GM10847 (cell line): ENCODE data around the gene CLTCL1.

ENCODE experiments used
- POLR2A ChIP-seq: IDR thresholded peaks from 2 replicates; pipeline ENCODE4 v1.6.1; 2011; ENCODE audit not compliant: insufficient read length; ENCODE audit errors: extremely low read depth

Gene CLTCL1

DNA sequence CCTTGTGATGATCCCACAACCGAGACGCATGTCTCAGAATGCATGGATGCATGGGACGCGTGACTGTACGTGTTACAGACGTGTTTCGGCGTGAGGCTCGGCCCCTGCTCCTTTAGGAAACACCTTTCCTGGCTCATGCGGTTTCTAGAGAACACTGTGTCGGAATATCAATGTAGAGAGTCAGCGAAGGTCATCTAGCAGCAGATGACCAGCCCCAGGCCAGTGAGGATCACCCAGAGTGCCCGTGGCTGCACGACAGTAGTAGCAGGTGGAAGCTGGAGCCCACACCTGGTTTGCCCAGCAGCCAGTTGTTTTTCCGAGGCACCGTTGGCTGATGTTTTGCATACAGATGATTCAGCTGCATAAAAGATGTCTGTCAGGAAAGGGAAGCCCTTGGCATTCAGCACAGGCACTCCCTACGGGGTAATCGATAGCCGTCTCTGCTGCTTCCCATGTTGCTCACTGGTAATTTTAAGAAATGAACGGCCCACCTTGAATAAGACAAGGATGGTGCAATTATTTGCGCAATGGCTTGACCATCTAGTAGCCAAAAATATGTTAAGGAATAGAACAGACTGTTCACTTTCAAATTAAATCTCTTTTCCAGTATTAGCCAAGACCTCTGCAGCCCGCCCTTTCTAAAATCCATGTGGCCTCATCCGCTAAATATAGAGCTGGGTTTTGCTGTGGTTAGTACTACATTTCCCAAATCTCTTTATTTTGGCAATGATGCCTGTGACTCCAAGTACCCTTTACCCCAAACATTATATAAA lies 1.1 kb upstream of the CLTCL1 start:
- no peak for TF ChIP-seq POLR2A

DNA sequence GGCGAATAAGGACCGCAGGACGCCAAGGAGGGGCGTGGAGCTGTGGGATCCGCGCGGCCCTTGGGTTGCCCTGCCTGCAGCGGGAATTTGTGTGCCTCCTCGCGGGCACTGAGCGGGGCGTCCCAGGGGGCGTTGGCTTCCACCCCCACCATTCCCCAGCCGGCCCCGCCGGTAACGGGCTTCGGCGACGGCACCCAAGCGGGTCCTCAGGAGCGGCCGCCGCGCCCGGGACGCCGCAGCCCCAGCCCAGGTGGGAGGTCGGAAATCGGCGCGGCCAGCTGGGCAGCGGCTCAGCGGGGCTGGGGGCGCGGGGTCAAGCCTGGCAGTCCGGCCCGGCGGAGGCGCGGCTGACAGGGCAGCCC lies 320 bp downstream of the CLTCL1 start:
- TF ChIP-seq POLR2A = no peak

DNA sequence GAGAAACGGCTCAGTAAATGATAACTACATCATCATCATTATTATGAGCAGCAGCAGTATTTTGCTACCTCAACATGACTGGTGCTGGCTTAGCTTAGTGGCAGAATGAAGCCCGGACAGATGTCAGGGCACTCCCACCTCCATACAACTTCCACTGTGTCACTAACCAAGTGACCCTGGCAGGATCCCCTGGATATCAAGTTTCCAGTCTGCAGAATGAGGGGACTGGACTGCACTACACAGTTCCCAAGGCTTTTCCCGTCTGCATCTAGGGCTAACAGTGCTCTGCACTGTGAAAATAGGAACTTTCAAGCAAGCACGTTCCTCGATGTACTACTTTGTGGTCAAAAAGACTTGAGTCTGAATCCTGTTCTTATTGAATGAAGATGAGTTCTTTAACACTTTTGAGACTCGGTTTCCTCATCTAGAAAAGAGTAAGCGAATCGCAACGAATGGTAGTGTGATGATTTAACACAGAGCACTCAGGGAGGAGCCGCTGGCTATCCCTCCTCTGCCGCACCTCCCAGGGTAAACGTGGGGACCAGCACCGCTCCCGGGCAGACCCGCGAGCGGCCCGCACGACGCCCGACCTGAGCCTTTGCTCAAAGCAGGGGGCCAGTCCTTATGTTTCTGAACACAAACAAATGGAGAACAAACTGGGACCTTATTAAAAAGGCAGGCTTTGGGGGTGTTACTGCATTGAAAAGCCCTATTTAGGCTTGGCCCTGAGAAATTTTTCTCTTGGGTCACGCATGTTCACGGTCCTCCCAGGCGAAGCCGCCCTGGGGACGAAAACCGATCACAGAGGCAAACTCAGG lies 910 bp downstream of the CLTCL1 start:
- TF ChIP-seq POLR2A = no peak

DNA sequence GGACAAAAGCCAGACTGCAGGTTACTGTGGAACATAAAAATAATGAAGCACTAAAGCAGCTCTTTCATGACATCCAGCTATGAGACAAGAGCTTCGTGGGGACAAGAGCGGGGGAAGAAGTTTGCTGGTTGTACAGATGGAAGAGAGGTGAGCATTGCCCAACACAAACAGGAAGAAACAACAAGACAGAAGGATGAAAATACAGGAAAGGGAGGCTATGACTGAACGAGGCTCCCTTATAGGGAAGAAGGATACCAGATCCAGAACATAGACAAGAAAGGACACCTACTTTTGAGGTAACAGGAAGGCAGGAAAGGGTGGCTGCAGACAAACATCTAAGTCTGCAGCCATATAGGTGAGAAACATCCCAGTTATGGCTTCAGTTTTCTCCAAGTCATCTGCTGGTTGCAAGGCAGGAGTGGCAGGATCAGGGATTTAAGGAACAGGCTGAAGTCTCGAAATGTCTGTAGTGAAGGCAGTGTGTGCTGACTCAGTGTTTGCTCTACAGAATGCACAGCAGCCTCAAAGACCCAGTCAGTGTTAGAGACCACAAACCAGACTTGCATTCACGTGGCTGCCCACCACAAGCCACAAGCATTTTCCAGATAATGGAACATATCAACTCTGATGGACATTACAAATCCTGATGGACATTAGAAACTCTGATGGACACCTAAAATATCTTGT lies 1.9 kb downstream of the CLTCL1 start:
- no peak for TF ChIP-seq POLR2A

GRCh38 chr22:19287889-19288288 lies 3.6 kb downstream of the CLTCL1 start:
- no peak for TF ChIP-seq POLR2A

DNA sequence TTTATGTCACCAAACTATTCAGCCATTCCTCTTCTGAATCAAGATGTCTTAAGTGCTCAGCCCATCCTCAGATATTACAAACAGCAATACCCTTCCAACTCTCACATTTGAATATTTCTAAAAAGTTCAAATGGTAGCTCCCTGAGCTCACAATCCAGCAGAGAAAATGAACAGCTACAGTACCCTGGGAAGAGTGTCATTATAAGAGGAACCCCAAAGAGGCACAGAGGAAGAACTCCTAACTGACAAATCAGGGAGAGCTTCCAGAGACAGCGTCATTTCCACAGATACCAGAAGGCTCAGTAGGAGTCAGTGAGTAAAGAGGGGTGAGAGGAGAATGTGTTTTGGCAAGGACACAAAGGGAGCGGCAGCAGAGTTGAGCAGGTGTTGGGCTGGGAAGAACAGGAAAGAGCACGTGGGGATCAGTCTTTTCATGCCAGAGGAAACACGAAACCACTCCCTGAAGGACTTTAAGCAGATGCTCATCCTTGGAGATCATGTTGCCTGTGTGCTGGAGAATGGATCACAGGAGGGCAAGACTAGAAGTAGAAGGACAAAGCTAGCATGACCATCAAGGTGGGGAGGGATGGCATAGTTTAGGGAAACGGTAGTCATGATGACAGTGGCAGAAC lies 4.3 kb downstream of the CLTCL1 start:
- no peak for TF ChIP-seq POLR2A

GRCh38 chr22:19285831-19286230 lies 5.7 kb downstream of the CLTCL1 start:
- no peak for TF ChIP-seq POLR2A

DNA sequence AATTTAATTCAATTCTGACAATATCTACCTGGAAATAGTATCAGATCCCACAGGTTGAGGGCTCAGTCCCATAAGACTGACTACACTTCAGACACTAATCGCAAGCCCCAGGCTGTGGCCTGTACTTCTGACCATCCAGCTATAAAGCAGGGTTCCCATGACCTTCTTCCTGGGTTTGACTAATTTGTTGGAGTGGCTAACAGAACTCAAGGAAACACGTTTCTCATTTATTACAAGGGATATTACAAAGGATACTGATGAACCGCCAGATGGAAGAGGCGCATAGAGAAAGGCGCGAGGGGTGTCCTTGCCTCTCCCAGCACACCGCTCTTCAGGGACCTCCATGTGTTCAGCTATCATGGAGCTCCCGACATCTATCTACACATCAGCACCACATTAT lies 13.7 kb downstream of the CLTCL1 start:
- TF ChIP-seq POLR2A = no peak

- no peak for TF ChIP-seq POLR2A
Observed at GRCh38 chr22:19275919-19276600, 15.5 kb downstream of the CLTCL1 start.

DNA sequence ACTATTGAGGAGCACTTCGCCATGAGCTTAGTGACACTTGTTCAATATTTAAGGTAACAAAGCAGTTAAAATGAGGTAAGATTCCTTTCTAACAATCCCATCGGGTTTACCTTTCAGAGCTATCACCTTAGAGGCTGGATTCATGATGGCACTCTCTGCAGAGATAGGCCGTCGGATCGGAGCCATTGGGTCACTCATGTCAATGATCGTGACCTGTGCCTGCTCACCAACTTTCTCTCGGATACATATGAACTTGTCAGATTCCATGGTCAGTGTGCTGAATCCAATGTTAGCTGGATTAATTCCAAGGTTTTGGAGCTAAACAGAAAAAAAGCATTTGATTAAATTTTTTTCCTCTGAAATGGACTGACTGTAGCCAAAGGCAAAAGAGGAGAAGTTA lies 16.0 kb downstream of the CLTCL1 start:
- TF ChIP-seq POLR2A = no peak

- TF ChIP-seq POLR2A = no peak
Observed at GRCh38 chr22:19275104-19275503, 16.4 kb downstream of the CLTCL1 start.

- TF ChIP-seq POLR2A = no peak
Observed at GRCh38 chr22:19271856-19272535, 19.5 kb downstream of the CLTCL1 start.

- TF ChIP-seq POLR2A = no peak
Observed at GRCh38 chr22:19271273-19271855, 20.2 kb downstream of the CLTCL1 start.

- TF ChIP-seq POLR2A = no peak
Observed at GRCh38 chr22:19270873-19271272, 20.6 kb downstream of the CLTCL1 start.
